ENCODE results near the gene PPP1R15A. TPM values are rescaled to one million over a fixed set of nuclear protein-coding genes. Genes with fewer than 3 reads are reported as not detected.

PPP1R15A gene
- polyA plus RNA-seq, 1 donor (not counting 4 experiments of a cell fraction or from before 2014, with no cell fraction given), result 36.6 TPM

DNA sequence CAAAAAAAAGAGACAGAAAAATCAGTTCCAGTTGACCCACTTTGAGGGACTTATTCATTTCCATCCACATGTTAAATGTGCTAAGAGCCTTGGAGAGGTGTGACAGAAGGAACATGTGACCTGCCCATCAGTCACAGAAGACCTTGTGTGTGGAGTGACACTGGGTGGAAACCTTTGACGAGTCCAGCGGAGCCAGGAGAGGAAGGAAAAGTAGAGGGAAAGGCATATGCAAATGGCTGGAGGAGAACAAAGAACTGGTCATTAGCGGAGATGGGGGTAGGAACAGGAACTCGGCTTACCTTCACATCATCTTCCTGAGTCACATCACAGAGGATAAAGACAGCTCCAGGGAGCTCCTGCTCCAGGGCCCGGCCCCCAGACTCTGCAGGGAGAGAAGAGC lies 38.2 kb upstream of the PPP1R15A start:
- no peaks in the 10 kb centered on the region for H3K9me1 ChIP-seq (ENCODE audit: control insufficient read depth, extremely low read depth, insufficient read depth, low read length)
- no peak overlapping the region for H3K27ac ChIP-seq (ENCODE audit: control insufficient read depth, insufficient read depth, low read length)
- no peaks in the 10 kb centered on the region for H3K36me3 ChIP-seq (ENCODE audit: control insufficient read depth in 2 of 2, extremely low read depth in 1 of 2, insufficient read depth in 2 of 2, low read length in 2 of 2)
- no peaks in the 10 kb centered on the region for H3K9me3 ChIP-seq (ENCODE audit: control insufficient read depth, low read depth, low read length)
- H3K4me1 ChIP-seq (ENCODE audit: control insufficient read depth, extremely low read depth, insufficient read depth, low read length), result peaks cover 12% of the 10 kb centered on the region
- no peak overlapping the region for H3K4me2 ChIP-seq (ENCODE audit: control insufficient read depth, extremely low read depth, insufficient read depth, low read depth, low read length)
- H2AFZ ChIP-seq (ENCODE audit: control insufficient read depth, low read length), result no peak overlapping the region
- no peak overlapping the region for H3K4me3 ChIP-seq (ENCODE audit: control insufficient read depth in 2 of 3, extremely low read depth in 1 of 3, insufficient read depth in 2 of 3, low read depth in 1 of 3, low read length in 3 of 3)
- no peak for FAIRE-seq
- H3K27me3 ChIP-seq (ENCODE audit: control insufficient read depth, extremely low read depth, insufficient read depth, low read length), result no peaks in the 10 kb centered on the region
- dilution Hi-C loops (cut with MboI; ENCODE audit: extremely low pct_ligation_motif_present, low sequenced_read_pairs), result no loop called here
- no peaks in the 10 kb centered on the region for H4K20me1 ChIP-seq (ENCODE audit: control insufficient read depth, extremely low read depth, insufficient read depth, low read length)
- no peak for TF ChIP-seq EZH2 (IDR thresholded peaks at IDR 0.05; ENCODE audit: low read length)
- TF ChIP-seq, protein P1, sequence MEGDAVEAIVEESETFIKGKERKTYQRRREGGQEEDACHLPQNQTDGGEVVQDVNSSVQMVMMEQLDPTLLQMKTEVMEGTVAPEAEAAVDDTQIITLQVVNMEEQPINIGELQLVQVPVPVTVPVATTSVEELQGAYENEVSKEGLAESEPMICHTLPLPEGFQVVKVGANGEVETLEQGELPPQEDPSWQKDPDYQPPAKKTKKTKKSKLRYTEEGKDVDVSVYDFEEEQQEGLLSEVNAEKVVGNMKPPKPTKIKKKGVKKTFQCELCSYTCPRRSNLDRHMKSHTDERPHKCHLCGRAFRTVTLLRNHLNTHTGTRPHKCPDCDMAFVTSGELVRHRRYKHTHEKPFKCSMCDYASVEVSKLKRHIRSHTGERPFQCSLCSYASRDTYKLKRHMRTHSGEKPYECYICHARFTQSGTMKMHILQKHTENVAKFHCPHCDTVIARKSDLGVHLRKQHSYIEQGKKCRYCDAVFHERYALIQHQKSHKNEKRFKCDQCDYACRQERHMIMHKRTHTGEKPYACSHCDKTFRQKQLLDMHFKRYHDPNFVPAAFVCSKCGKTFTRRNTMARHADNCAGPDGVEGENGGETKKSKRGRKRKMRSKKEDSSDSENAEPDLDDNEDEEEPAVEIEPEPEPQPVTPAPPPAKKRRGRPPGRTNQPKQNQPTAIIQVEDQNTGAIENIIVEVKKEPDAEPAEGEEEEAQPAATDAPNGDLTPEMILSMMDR (optimal IDR thresholded peaks at IDR 0.05 in 1 of 3, IDR thresholded peaks at IDR 0.05 in 1 of 3, conservative IDR thresholded peaks at IDR 0.05 in 1 of 3; ENCODE audit: extremely low read depth in 1 of 3, insufficient read depth in 2 of 3, low read length in 3 of 3), result no peak
- H3K9ac ChIP-seq (ENCODE audit: control insufficient read depth, extremely low read depth, insufficient read depth, low read length), result no peak overlapping the region
- no peak for DNase-seq (ENCODE audit: low read depth, low spot score)
- H3K79me2 ChIP-seq (ENCODE audit: control insufficient read depth, insufficient read depth, low read length), result no peaks in the 10 kb centered on the region

DNA sequence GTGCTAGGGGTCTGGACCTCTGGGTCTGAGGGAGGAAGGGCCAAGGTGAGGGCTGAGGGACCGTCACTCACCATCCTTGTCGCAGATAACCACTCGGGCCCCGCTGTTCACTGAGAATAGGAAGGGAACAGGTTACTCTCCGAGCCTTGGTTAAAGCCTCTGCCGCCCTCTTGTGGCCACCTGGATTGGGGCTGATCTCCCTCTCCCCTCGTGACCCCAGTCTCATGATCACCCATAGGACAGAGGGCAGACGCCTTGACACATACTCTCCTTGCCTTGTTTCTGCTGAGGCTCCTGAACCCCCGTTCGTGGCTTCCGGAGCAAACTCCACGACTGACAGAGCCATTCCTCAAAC lies 36.5 kb upstream of the PPP1R15A start:
- peak; percentile 77 for FAIRE-seq
- dilution Hi-C loops (cut with MboI; ENCODE audit: extremely low pct_ligation_motif_present, low sequenced_read_pairs), result no loop called here

More for the DNA sequence above, 36.5 kb upstream of the PPP1R15A start:
- no peaks in the 10 kb centered on the region for H3K9me3 ChIP-seq (ENCODE audit: control insufficient read depth, low read depth, low read length)
- no peak for DNase-seq (ENCODE audit: low read depth, low spot score)
- no peaks in the 10 kb centered on the region for H3K27me3 ChIP-seq (ENCODE audit: control insufficient read depth, extremely low read depth, insufficient read depth, low read length)
- H3K79me2 ChIP-seq (ENCODE audit: control insufficient read depth, insufficient read depth, low read length), result no peaks in the 10 kb centered on the region
- H3K27ac ChIP-seq (ENCODE audit: control insufficient read depth, insufficient read depth, low read length), result peak overlapping the region; percentile 43
- peak overlapping the region; percentile 71 for H3K9ac ChIP-seq (ENCODE audit: control insufficient read depth, extremely low read depth, insufficient read depth, low read length)
- no peaks in the 10 kb centered on the region for H3K36me3 ChIP-seq (ENCODE audit: control insufficient read depth in 2 of 2, extremely low read depth in 1 of 2, insufficient read depth in 2 of 2, low read length in 2 of 2)
- peak overlapping the region; percentile 88 for H2AFZ ChIP-seq (ENCODE audit: control insufficient read depth, low read length)
- peak overlapping the region; percentile 89 for H3K4me2 ChIP-seq (ENCODE audit: control insufficient read depth, extremely low read depth, insufficient read depth, low read depth, low read length)
- no peaks in the 10 kb centered on the region for H4K20me1 ChIP-seq (ENCODE audit: control insufficient read depth, extremely low read depth, insufficient read depth, low read length)
- H3K4me3 ChIP-seq (ENCODE audit: control insufficient read depth in 2 of 3, extremely low read depth in 1 of 3, insufficient read depth in 2 of 3, low read depth in 1 of 3, low read length in 3 of 3), result peak overlapping the region; percentile 30 to 64 (median 49)
- TF ChIP-seq, protein P1 (optimal IDR thresholded peaks at IDR 0.05 in 1 of 3, IDR thresholded peaks at IDR 0.05 in 1 of 3, conservative IDR thresholded peaks at IDR 0.05 in 1 of 3; ENCODE audit: extremely low read depth in 1 of 3, insufficient read depth in 2 of 3, low read length in 3 of 3), result peak; percentile 95 to 98 (median 95)
- TF ChIP-seq EZH2 (IDR thresholded peaks at IDR 0.05; ENCODE audit: low read length), result no peak
- no peaks in the 10 kb centered on the region for H3K9me1 ChIP-seq (ENCODE audit: control insufficient read depth, extremely low read depth, insufficient read depth, low read length)
- H3K4me1 ChIP-seq (ENCODE audit: control insufficient read depth, extremely low read depth, insufficient read depth, low read length), result peaks cover 12% of the 10 kb centered on the region
